ENCODE data around the gene SPSB4. TPM values are rescaled to one million over a fixed set of nuclear protein-coding genes. Genes with fewer than 3 reads are reported as not detected.

The SPSB4 gene
- total RNA-seq, 4 donors from 2014 or later: 0.17 to 1.1 (median 0.35) TPM

GRCh38 chr3:141109751-141110150 is 58.6 kb downstream of the SPSB4 start:
- TF ChIP-seq CTCF (IDR thresholded peaks at IDR 0.05; ENCODE audit: low read depth): no peak

- TF ChIP-seq CTCF (IDR thresholded peaks at IDR 0.05; ENCODE audit: low read depth): no peak
Observed at GRCh38 chr3:141110322-141110721, 59.2 kb downstream of the SPSB4 start.

GRCh38 chr3:141111364-141112155 is 60.4 kb downstream of the SPSB4 start:
- no peak for TF ChIP-seq CTCF (IDR thresholded peaks at IDR 0.05; ENCODE audit: low read depth)

GRCh38 chr3:141112686-141113297 is 61.6 kb downstream of the SPSB4 start:
- no peak for TF ChIP-seq CTCF (IDR thresholded peaks at IDR 0.05; ENCODE audit: low read depth)

- no peak for TF ChIP-seq CTCF (IDR thresholded peaks at IDR 0.05; ENCODE audit: low read depth)
Observed at GRCh38 chr3:141114179-141114745, 63.1 kb downstream of the SPSB4 start.

- TF ChIP-seq CTCF (IDR thresholded peaks at IDR 0.05; ENCODE audit: low read depth): no peak
Observed at GRCh38 chr3:141114816-141115460, 63.8 kb downstream of the SPSB4 start.

Data from subcutaneous adipose tissue (tissue), 4 donors.